ENCODE measurements around the gene DIAPH2.
A peak's percentile ranks its signal among the peaks of the same experiment; 100 is the strongest.
"Not testable (repeated sequence)": the region's sequence is repeated elsewhere in the genome, so short reads cannot be mapped to it uniquely, and the experiment has no call there.

The DIAPH2 gene

DNA sequence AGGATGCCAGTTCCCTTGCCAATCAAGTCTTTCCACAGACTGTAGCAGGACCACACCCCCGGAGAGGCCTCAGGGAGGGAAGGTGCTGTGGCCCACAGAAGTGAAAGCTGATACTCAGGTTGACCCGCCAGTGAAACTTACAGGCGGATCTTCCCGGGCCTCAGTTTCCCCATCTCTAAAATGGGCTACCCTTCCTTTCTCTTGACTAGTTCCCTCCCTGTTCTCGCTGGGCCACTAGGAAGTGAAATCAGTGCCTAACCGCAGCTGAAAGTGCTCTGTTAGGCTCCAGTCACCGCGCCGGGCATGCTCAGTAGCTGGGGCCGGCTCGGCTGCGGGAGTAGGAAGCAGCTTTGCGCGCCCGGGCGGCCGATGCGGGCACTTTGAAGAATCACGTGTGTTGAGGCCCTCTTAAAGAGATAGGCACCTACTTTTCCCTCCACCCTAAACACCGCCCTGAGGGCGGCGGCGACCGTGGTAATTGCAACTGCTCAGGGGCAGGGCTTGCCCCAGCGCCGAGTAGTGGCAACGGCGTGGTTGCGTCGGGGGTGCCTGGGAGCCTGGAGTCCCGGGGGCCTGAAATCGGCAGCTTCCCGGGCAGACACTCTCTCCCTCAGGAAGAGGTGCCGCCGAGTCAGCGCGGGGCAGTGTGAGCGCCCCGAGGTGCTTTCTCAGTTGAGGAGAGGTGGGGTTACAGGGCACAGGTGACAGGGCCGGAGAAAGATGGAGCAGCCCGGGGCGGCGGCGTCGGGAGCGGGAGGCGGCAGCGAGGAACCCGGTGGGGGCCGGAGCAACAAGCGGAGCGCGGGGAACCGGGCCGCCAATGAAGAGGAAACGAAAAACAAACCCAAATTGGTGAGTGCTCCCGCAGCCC lies at the start of gene DIAPH2:
Gene DIAPH2 (plus strand): TSS at position 504 of the 871 bp plus-strand sequence.
- DNase-seq: peak; percentile 65

DNA sequence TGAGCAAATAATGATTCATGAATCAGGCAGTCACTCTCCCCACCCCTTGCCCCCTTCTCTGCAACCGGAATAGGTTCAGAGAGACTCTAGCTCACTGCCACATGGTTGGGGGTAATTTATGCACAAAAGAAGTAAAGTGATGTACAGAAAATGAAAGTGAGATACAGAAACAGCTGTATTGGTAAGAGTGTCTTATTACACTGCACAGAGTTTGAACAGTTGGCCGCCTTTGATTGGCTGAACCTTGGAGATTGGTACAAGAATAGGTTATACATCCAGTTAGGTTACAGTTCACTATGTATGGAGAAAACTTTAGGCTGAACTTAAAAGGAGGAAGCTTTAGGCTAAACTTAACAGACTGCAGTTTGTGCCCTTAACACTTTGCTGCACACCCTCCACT lies 34.6 kb upstream of the DIAPH2 start:
- DNase-seq: no peak

DNA sequence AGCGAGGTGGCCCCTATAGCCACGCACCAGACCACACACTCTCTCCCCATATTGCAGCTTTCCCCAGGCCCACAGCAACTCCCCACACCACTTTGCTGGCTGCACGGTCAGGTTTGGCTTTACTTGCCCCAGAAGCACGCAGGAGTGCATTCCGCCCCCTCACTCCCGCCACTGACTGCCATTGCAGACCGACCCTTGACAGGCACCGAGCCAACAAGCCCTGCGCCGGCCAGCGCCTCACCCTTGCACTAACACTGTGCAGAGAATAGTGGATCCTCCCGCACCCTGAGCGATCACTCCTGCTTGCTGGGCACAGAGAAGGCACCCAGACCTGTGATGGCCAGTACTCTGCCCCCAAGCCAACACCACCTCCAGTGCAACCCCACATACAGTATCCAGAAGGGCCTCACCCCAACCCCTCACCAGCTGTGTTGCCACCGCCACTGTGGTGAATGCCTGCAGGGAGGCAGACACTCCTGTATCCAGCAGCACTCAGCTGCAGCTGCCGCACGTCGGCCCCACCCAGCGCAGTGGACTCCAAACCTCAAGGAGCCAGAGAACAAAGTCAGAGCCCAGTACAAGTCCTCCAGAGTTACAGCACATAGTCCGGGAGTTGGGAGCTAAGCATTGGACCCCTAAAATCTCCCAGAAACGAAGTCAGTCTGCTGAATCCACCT lies 28.6 kb upstream of the DIAPH2 start:
- DNase-seq: no peak

DNA sequence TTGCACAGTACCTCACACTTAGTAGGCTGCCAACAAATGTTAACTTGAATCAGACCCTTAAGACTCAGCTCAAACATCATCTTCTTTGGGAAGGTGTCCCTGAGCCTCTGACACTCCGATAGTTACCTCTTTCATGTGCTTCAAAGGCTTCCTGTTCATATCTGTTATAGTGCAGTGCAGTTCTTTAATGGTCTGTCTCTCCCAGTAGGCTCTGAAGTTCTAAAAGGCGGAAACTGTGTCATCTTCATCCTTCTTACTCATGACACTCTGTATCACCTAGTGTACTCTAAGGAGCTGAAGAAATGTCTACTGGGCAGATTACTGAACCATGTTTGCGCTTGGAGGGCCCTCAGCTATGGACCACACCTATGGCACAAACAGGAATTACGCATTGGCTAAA lies 2.1 kb upstream of the DIAPH2 start:
- DNase-seq: no peak

DNA sequence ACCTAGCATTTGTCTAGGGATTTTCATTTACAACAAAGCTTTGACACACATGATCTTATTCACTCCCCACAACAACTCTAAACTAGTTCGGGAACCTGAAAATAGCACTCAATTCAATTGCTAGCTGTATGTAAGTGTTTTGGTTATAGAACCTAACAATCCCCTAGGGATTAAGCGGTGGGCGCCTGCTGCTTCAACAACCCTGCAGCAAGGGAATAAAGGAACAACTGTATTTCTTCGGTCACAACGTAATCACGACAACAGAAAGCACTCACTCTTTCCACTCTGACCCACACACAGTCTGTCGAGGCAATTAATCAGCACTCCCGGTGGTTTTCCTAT lies 674 bp upstream of the DIAPH2 start:
- DNase-seq: no peak

DNA sequence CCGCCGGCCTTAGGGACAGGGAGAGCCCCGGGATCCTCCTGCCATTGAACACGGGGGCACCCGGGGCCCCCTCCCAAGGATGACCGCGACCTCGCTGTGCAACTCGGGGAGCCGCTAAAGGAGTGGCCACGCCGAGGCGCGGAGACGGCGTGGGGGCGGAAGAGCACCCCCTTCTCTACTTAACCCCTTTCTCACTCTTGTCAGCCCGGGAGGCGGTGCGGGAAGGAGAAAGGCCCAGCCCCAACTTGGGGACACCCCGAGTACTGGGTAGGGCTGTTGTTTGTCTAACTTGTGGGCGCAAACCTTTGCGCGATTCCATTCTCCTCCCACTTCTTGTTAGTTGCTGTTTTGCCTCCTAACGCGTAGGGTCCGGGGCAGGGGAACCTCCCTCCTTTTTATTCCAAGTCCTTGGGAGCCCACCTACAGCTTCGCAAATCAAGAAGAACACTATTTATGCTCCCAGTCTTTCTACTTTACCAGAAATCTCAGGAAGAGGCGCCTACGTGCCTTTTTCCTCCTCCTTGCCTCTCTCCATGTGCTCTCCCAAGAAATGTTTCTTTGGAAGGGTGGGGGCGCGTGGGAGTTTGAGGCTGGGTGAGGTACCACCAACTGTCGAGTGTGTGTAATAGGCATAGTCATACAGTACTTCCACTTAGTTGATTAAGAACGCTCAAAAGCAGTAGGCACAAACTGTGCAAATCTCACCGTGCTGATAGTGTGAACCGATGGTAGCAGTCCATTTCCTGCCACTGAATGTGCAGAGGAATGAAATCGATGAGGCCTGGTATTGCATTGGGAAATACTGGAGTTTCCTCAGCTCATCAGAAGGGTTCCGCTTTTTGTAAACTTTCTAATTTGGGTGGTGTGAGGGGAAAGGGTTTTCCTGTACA lies 813 bp downstream of the DIAPH2 start:
- DNase-seq: peak; percentile 31

DNA sequence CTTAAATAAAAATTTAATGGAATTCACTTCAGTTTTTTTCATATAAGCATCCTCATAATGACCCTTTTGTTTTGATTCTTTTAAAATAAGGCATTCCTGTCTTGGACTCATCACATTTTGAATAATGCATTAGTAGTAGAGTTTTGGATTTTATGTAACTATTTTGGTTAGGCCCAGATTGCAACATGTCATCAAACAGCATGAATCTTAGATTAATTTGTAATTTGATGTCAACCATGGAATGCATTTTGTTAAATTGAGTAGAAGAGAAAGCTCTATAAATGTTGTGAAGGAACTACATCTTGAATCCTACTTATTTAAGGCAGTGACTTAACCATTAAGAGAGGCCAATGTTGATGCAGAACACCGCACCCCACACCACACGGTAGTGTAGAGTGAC lies 3.1 kb downstream of the DIAPH2 start:
- DNase-seq: no peak

DNA sequence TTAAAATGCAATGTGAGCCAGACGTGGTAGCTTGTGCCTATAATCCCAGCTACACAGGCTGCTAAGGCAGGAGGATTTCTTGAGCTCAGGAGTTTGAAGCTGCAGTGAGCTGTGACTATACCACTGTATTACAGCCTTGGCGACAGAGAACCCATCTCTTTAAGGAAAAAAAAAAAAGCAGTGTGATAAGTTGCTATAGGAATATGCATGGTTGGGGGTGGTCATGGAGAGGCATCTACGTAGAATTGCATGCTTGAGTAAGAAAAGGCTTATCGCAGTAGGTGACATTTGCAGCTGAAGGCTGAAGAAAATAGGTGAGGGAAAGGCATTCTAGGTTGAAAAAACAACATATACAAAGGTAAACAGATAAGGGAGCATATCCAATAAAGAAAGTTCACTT lies 4.1 kb downstream of the DIAPH2 start:
- no peak for DNase-seq

DNA sequence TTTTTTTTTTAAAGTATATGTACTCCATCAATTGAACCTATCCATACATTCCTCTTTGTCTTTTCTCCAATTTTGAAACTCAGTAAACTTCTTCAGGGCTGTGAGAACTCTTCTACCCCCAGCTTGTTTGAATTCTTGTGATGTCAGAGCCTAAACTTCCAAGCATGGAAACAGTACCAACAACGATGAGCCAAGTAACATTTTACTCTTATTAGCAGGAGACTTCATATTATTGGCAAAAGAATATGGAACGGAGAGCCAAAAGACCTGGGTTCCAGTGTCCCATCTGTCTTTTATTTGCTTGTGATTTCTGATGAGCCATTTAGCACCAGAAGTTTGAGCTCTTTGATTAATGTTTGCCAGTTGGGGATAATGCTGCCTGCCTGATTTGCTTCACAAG lies 5.3 kb downstream of the DIAPH2 start:
- no peak for DNase-seq

DNA sequence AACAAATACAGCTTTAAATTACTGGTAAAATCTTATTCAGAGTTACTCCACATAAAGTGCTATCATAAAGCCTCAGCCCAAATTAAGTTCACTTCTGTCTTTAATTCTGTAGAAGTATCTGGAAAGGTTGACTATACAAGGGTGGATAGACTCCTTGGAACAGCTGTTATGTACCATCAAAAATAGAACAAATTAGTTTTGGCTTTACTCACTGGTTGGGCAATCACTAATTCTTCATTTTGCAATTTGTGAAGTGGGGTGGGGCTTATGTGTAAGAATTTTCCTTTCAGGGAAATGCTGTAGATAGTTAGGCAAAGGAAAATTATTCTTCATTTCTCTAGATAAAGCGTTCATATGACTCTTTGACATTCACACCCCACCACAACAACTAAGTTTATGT lies 7.8 kb downstream of the DIAPH2 start:
- no peak for DNase-seq

DNA sequence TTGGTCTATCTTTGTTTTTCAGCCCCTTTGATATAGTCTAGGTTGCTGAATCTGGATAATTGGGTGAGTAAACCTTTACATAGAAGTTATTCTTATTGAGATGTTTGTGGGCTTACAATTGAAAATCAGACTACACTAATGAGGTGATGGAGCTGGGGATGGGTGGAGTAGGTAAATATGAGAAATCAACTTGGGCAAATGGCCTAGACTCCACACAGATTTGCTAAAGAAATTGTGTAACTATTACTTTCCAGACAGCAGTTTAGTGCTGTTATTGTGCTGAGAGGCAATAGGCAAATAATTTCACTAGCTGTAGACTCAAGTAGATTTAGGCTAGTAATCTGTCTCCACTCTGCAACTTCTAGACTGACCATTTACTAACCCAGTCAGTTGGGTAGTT lies 8.2 kb downstream of the DIAPH2 start:
- DNase-seq: no peak

DNA sequence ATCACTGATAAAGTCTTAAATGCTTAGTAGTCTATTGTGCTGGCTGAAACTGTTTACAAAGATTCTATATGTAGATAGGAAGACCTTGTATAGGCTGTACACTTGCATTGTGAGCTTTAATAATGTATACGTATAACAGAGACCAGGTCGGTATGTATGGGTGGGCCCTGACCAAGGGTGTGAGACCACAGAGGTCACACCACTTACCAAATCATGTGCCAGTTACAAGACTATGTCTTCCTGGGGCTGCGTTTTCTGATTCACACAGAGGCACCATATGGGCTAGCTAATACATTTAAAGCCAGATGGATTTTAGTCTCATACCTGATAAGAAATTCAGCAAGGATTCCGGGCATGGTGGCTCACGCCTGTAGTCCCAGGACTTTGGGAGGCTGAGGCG lies 8.8 kb downstream of the DIAPH2 start:
- no peak for DNase-seq

DNA sequence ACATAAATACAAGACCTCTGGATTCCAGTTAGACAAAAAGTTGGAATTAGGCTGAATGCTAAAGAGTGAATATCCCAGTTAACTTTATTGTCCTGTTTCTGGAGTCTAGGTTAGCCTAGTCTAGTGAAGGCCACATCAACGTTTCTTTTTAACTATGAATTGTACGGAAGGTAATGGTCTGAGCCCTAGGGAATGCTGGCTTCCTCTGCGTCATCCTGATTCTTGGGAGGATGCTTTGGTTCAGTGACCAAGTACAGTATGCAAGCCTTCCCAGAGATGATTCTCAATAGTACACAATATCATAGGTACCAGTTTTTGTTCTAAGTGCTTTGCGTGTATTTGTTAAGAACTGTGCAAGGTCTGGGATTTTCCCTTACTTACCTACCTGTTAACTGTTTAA lies 11.8 kb downstream of the DIAPH2 start:
- DNase-seq: no peak

DNA sequence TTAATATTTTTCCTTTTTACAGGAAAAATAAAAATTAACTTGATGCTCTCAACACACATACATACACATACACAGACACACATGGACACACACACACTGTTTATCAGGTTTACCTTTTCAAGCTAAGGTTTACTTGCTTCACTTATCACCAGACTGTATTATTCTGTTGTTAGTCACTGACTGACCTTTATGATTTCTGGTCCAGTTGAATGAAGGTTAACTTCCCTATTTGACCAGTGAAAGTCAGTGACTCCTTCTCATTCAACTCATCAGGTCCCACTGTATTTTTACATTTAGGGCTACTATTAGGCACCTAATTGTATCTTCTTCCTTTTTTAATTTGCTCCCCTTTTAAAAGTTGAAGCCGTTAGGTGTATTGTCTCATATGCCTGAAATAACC lies 16.0 kb downstream of the DIAPH2 start:
- no peak for DNase-seq

DNA sequence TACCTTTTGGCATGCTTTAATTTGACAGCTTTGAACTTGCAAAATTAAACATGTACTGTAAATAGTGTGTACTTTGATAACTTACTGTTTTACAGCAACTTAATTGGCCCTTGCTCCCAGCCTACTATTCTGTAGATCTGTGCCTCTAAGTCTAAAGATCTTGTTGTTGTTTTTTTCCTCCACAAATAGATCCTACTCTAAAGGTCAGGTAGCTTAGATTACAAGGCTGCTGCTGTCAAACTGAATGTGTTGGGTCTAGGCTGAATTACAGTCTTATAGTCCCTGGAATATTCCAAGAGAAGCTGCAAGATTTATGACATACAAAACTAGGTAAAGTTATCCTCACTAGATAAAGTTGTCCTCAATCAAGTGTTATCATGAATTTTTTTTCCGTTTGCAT lies 18.7 kb downstream of the DIAPH2 start:
- DNase-seq: no peak

DNA sequence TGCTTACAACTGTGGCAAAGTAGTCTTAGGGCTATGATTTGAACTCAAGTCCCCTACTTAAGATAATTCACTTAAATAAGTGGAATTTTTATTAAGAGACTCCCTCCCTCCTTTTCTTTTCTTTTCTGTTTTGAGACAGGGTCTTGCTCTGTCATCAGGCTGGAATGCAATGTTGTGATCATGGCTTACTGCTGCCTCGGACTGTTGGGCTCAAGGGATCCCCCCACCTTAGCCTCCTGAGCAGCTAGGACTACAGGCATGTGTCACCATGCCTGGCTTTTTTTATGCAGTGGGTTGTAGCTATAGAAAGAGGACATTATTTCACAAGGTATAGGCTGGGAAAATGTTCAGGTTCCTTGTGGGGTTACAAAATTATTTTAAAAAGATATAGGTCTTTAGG lies 19.2 kb downstream of the DIAPH2 start:
- DNase-seq: no peak

DNA sequence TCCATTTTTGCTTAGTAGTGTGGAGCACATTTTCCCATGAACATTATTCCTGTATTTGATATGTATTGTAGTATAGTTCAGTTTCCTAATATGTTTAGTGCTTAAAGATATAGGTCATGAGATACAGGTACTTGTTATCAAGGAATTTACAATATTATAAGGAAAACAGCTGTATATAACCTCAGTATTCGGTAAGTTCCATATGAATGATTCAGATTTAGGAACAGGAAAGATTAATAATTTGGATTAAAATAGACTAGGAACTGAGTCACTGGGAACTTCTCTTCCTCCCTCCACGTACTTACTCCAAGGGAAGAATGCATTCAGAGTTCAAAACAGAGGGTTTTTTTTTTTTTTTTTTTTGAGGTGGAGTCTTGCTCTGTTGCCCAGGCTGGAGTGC lies 20.0 kb downstream of the DIAPH2 start:
- no peak for DNase-seq

DNA sequence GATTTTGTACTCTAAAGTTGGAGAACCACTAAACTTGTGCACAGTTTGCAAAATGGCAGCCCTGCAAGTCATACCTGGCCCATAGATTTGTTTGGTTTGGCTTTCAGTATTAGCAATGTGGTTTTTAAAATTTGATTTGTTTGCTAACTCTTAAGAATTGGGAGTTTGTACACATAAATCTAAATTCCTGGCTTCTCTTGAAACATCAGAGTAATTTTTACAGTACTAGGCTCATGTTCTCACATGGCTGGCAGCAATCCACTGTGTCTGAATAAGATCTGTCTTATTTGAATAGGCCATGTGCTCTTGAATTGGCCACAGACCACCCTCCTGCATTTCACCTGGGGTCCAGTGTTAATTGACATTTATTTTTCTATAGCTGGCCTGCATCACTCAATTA lies 21.3 kb downstream of the DIAPH2 start:
- no peak for DNase-seq

DNA sequence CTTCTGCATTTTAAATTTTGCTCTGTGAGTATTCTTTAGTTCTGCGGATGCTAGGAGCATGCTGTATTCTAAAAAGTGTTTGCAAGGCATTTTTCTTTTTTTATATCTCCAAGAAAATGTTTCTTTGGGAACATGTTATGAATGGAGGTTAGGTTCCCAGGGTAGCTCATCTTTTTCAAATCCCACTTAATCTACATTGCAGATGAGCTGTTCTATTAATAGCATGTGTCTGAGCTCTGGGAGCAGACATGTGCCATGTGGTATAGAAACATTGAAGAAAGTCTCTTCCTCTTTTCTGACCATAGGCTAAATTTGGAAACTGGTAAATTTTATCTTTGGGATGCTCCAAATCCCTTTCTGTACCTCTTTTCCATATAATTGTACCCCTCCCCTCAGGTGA lies 23.2 kb downstream of the DIAPH2 start:
- no peak for DNase-seq

DNA sequence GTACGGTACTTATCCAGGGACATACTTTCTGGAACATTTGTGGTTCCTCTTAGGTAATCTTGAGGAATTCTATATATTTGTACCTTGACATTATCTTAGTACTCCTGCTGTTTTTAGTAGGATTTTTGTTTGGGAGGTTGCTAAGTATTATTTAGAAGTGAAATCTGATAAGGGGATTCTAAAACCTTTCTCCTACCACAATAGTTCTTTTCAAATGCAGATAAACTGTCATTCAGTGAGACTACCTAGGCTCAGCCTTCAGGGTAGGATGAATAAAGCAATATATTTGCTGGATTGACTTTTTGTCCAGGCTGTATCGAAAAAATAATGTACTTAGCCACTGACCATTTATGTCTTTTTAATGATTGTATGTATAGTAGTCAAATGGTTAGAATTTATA lies 25.4 kb downstream of the DIAPH2 start:
- DNase-seq: no peak

DNA sequence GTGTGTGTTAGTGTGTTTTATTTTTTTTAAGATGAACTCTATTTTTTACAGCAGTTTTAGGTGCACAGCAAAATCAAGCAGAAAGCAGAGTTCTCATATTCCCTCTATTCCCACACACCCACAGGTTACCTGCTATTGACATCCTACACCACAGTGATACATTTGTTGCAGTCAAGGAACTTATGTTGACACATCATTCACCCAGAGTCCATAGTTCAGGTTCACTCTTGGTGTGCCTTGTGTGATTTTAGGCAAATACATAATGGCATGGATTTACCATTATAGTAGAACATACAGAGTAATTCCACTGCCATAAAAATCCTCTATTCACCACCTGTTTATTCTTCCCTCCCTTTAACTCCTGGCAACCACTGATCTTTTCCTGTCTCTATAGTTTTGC lies 28.7 kb downstream of the DIAPH2 start:
- DNase-seq: no peak

DNA sequence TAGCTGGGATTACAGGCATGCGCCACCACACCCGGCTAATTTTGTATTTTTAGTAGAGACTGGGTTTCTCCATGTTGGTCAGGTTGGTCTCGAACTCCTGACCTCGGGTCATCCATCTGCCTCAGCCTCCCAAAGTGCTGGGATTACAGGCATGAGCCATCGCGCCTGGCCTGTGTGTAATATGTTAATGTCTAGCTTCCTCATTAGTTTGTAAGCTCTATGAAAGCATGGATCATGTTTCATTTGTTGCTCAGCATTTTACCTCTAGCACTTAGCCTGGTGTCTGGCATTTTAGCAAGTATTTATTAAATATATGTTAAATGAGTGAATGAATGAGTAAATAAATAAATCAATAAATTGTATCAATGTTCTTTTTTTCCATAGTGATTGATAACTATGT lies 29.8 kb downstream of the DIAPH2 start:
- not testable (repeated sequence) for DNase-seq

DNA sequence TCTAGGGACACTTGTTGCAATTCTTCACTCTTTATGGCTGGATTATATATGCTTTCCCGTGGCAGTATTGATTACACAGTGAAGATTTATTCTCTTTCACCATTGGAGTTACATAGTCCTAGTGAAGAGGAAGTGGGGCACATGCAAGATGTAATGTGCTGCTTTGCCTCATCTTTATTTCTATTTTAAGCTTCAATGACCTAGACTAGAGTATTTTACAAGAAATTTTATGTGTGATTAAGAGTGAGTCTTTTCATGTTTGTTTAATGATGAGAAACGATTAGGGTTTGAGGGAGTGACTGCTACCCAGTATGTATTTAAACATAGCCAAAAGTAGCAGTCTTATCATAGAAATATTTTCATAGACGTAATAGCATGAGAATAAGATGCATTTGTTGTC lies 30.8 kb downstream of the DIAPH2 start:
- no peak for DNase-seq

Data from NK-92 treated with Interleukin-12 subunit alpha and Interleukin-12 subunit beta, amount 100 ng/mL, for 24 hours (cell line).